ENCODE data around the gene DEGS1.

Gene DEGS1

DNA sequence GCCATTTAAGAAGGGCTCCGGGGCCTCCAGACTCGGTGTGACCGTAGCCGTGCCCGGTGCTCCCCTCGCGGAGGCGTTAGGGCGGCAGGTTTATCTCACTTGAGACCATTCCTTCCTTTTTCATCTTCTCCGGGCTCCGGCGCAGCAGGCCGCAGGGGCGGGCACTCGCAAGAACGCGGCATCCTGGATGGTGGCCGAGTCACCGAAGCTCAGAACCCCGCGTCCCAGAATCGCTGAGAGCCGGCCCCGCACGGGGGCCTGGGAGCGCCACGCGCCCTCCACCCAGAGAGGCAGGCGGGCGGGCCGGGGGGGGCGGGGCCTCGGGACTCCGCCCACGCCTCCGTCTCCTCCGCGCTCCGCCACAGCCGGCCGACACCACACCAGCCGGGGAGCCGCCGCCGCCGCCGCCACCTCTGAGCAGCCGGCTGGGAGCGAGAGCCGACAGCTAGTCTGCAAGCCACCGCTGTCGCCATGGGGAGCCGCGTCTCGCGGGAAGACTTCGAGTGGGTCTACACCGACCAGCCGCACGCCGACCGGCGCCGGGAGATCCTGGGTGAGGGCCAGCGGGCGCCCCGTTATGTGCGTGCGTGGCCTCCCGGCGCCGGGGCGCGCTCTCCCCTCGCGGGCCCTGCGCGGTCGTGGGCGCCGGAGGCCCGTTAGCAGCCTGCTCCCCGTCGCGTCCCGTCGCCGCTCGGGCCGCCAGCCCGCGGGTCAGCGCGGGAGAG lies at the start of gene DEGS1:
Gene DEGS1, plus strand, starts transcription at position 375 of the 725 bp plus-strand sequence. Its CDS starts 97 bp downstream, at position 472.
- H3K27ac ChIP-seq (ENCODE audit: low read length) = peak within 1 kb of the TSS; percentile 92
- H3K36me3 ChIP-seq (ENCODE audit: control insufficient read depth in 1 of 2, insufficient read depth in 2 of 2, low read length in 2 of 2) = peaks cover 0 to 5% of the 10 kb centered on the region in 2 donors
- no peaks in the 10 kb centered on the region for H3K27me3 ChIP-seq (ENCODE audit: low read depth, low read length)
- no peaks in the 10 kb centered on the region for H3K9me3 ChIP-seq (ENCODE audit: control insufficient read depth in 1 of 2, low read length in 2 of 2)
- peak within 1 kb of the TSS; percentile 76 to 92 for H3K4me3 ChIP-seq (ENCODE audit: low read depth in 1 of 2, low read length in 2 of 2)
- peaks cover 0 to 28% of the 10 kb centered on the region in 2 donors for H3K4me1 ChIP-seq (ENCODE audit: control insufficient read depth in 1 of 2, insufficient read depth in 2 of 2, low read length in 2 of 2)

DNA sequence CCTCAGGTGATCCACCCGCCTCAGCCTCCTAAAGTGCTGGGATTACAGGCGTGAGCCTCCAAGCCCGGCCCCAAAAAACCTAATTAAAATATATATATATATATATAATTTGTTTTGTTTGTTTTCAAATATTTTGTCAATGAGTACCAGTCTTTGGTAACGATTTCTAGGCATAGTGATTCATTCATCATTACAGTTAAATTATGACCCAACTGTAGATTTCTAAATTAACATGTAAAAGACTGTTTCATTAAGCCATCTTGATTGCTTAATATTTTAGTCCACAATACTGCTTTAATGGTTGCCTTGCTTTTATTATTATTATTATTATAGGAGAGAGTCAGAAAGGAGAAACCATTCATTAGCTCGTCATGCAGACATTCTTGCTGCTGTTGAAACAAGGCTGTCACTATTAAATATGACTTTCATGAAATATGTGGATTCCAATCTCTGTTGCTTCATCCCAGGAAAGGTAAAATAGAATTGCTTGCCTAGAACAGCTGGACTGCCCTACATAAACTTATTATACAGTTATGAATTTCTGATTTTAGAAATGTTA lies 49.2 kb upstream of the DEGS1 start:
- no peaks in the 10 kb centered on the region for H3K27me3 ChIP-seq (ENCODE audit: low read depth, low read length)
- H3K9me3 ChIP-seq (ENCODE audit: control insufficient read depth in 1 of 2, low read length in 2 of 2) = no peaks in the 10 kb centered on the region
- no peak overlapping the region for H3K4me3 ChIP-seq (ENCODE audit: low read depth in 1 of 2, low read length in 2 of 2)
- H3K36me3 ChIP-seq (ENCODE audit: control insufficient read depth in 1 of 2, insufficient read depth in 2 of 2, low read length in 2 of 2) = peaks cover 34 to 45% of the 10 kb centered on the region in 2 donors
- no peaks in the 10 kb centered on the region for H3K4me1 ChIP-seq (ENCODE audit: control insufficient read depth in 1 of 2, insufficient read depth in 2 of 2, low read length in 2 of 2)
- no peak overlapping the region for H3K27ac ChIP-seq (ENCODE audit: low read length)

DNA sequence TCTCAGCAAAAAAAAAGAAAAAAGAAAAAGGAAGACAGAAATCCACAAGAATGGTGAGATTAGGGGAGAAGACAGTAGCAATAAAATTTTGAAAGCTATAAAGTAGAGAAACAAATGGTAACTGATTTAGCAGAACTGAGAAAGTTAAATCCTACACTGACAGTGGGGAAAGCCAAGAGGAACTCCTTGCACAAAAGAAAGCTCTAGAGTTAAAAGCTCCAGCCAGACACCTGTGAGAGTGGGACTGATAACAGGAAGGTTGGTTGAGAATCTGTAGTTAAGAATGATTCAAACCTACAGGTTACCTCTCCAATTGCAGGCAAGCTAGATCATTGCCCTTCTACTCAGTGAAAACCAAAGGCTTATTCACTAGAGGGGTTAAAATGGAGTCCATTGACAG lies 45.5 kb upstream of the DEGS1 start:
- Histone ChIP-seq H3K4me3 (ENCODE audit: low read depth in 1 of 2, low read length in 2 of 2) (no peak overlapping the region), H3K27me3 (ENCODE audit: low read depth, low read length) (no peaks in the 10 kb centered on the region), H3K27ac (ENCODE audit: low read length) (no peak overlapping the region), H3K9me3 (ENCODE audit: control insufficient read depth in 1 of 2, low read length in 2 of 2) (no peaks in the 10 kb centered on the region), H3K36me3 (ENCODE audit: control insufficient read depth in 1 of 2, insufficient read depth in 2 of 2, low read length in 2 of 2) (peaks cover 25 to 31% of the 10 kb centered on the region in 2 donors), H3K4me1 (ENCODE audit: control insufficient read depth in 1 of 2, insufficient read depth in 2 of 2, low read length in 2 of 2) (no peaks in the 10 kb centered on the region)

DNA sequence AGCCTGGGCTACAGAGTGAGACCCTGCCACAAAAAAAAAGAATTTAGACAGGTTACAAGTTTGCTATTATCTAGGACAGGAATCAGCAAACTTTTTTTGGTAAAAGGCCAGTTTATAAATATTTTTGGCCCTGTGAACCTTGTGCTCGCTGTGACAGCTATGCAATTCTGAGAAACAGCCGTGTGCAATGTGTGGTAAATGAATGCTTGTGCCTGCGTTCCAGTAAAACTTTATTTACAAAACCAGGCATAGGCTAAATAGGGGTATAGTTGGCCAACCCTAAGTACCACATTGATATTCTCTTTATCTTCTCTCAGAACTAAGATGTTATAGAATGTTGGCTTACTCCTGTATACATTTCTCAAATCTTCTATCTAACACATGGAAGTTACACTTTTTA lies 44.8 kb upstream of the DEGS1 start:
- no peak overlapping the region for H3K4me3 ChIP-seq (ENCODE audit: low read depth in 1 of 2, low read length in 2 of 2)
- H3K4me1 ChIP-seq (ENCODE audit: control insufficient read depth in 1 of 2, insufficient read depth in 2 of 2, low read length in 2 of 2) = no peaks in the 10 kb centered on the region
- H3K36me3 ChIP-seq (ENCODE audit: control insufficient read depth in 1 of 2, insufficient read depth in 2 of 2, low read length in 2 of 2) = peaks cover 19 to 24% of the 10 kb centered on the region in 2 donors
- H3K27ac ChIP-seq (ENCODE audit: low read length) = no peak overlapping the region
- H3K9me3 ChIP-seq (ENCODE audit: control insufficient read depth in 1 of 2, low read length in 2 of 2) = no peaks in the 10 kb centered on the region
- no peaks in the 10 kb centered on the region for H3K27me3 ChIP-seq (ENCODE audit: low read depth, low read length)

DNA sequence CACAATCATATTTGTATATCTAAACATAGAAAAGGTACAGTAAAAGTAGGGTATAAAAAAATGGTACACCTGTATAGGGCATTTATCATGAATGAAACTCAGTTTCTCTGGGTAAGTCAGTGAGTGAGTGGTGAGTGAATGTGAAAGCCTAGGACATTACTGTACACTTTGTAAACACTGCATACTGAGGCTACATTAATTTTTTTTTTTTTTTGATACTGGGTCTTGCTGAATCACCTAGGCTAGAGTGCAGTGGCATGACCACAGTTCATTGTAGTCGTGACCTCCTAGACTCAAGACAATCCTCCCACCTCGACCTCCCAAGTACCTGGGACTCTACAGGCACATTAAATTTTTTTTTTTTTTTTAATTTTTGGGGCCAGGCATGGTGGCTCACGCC lies 41.3 kb upstream of the DEGS1 start:
- H3K4me3 ChIP-seq (ENCODE audit: low read depth in 1 of 2, low read length in 2 of 2) = no peak overlapping the region
- no peaks in the 10 kb centered on the region for H3K9me3 ChIP-seq (ENCODE audit: control insufficient read depth in 1 of 2, low read length in 2 of 2)
- no peak overlapping the region for H3K27ac ChIP-seq (ENCODE audit: low read length)
- H3K27me3 ChIP-seq (ENCODE audit: low read depth, low read length) = no peaks in the 10 kb centered on the region
- no peaks in the 10 kb centered on the region for H3K4me1 ChIP-seq (ENCODE audit: control insufficient read depth in 1 of 2, insufficient read depth in 2 of 2, low read length in 2 of 2)
- H3K36me3 ChIP-seq (ENCODE audit: control insufficient read depth in 1 of 2, insufficient read depth in 2 of 2, low read length in 2 of 2) = peaks cover 11 to 14% of the 10 kb centered on the region in 2 donors

DNA sequence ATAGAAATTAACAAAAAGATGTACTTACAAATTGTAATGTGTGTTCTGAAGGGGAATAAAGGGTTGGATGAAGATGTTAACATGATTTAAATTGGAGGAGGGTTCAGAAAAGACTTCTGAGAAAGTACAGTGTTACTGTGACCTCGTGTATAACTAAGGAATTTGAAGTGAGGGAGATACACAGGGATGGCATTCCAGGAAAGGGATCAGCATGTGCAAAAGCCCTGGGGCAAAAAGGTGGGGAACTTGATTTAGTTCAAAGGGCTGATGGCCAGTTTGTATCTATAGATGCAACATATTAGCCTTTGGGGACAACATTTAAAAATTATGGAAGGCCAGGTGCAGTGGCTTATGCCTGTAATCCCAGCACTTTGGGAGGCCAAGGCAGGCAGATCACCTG lies 33.3 kb upstream of the DEGS1 start:
- no peaks in the 10 kb centered on the region for H3K9me3 ChIP-seq (ENCODE audit: control insufficient read depth in 1 of 2, low read length in 2 of 2)
- H3K4me1 ChIP-seq (ENCODE audit: control insufficient read depth in 1 of 2, insufficient read depth in 2 of 2, low read length in 2 of 2) = no peaks in the 10 kb centered on the region
- peaks cover 0 to 5% of the 10 kb centered on the region in 2 donors for H3K36me3 ChIP-seq (ENCODE audit: control insufficient read depth in 1 of 2, insufficient read depth in 2 of 2, low read length in 2 of 2)
- no peak overlapping the region for H3K27ac ChIP-seq (ENCODE audit: low read length)
- H3K4me3 ChIP-seq (ENCODE audit: low read depth in 1 of 2, low read length in 2 of 2) = no peak overlapping the region
- H3K27me3 ChIP-seq (ENCODE audit: low read depth, low read length) = no peaks in the 10 kb centered on the region

DNA sequence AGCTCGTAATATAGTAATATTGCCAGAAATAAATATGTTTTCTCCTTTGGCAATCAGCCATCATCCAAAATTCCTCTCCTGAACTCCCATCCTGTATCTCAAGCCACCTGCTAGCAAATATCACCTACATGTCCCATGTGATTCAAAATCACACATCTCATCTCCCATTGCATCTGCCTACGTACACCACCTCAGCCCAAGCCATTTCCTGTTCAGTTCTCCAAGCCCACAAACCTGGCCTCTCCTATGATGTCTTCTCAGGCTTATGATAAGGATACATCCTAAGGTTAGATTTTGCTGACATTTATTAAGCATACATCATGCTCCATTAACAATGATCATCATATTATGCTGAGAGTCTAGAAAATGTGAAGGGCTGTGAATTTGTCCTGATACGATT lies 31.9 kb upstream of the DEGS1 start:
- Histone ChIP-seq H3K4me1 (ENCODE audit: control insufficient read depth in 1 of 2, insufficient read depth in 2 of 2, low read length in 2 of 2) (no peaks in the 10 kb centered on the region), H3K9me3 (ENCODE audit: control insufficient read depth in 1 of 2, low read length in 2 of 2) (no peaks in the 10 kb centered on the region), H3K27ac (ENCODE audit: low read length) (no peak overlapping the region), H3K36me3 (ENCODE audit: control insufficient read depth in 1 of 2, insufficient read depth in 2 of 2, low read length in 2 of 2) (peaks cover 3 to 5% of the 10 kb centered on the region in 2 donors), H3K27me3 (ENCODE audit: low read depth, low read length) (no peaks in the 10 kb centered on the region), H3K4me3 (ENCODE audit: low read depth in 1 of 2, low read length in 2 of 2) (no peak overlapping the region)

DNA sequence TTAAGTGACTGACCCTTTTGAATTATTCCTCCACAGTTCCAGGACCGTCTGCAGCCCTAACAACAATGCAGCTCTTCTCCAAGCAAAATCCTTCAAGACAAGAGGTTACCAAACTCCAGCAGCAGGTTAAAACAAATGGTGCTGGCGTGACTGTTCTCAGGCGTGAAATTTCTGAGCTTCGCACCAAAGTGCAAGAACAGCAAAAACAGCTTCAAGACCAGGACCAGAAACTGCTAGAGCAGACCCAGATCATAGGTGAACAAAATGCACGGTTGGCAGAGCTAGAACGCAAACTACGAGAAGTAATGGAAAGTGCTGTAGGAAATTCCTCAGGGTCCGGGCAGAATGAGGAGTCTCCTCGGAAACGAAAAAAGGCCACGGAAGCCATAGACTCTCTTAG lies 25.7 kb upstream of the DEGS1 start:
- Histone ChIP-seq H3K27me3 (ENCODE audit: low read depth, low read length) (no peaks in the 10 kb centered on the region), H3K36me3 (ENCODE audit: control insufficient read depth in 1 of 2, insufficient read depth in 2 of 2, low read length in 2 of 2) (peaks cover 34 to 48% of the 10 kb centered on the region in 2 donors), H3K4me3 (ENCODE audit: low read depth in 1 of 2, low read length in 2 of 2) (no peak overlapping the region), H3K9me3 (ENCODE audit: control insufficient read depth in 1 of 2, low read length in 2 of 2) (no peaks in the 10 kb centered on the region), H3K4me1 (ENCODE audit: control insufficient read depth in 1 of 2, insufficient read depth in 2 of 2, low read length in 2 of 2) (no peaks in the 10 kb centered on the region), H3K27ac (ENCODE audit: low read length) (no peak overlapping the region)

DNA sequence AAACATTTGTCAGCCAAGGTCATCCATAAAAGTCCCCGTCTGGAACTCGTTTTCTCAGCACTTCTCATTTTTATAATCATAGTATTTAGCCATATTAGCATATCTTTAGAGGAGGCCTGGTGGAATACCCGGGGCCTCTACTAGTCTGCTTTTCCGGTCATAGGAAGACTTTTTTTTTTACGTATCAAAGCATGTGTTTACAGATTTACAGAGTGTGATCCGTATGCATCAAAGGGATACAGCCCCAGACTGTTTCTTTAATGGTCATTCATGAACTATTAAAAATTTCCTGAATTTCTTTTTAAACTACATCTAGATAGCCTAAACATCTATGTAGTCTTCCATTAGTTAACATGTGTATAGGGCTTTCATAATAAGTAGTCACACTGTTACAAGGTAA lies 23.5 kb upstream of the DEGS1 start:
- Histone ChIP-seq H3K27ac (ENCODE audit: low read length) (no peak overlapping the region), H3K4me3 (ENCODE audit: low read depth in 1 of 2, low read length in 2 of 2) (no peak overlapping the region), H3K4me1 (ENCODE audit: control insufficient read depth in 1 of 2, insufficient read depth in 2 of 2, low read length in 2 of 2) (no peaks in the 10 kb centered on the region), H3K9me3 (ENCODE audit: control insufficient read depth in 1 of 2, low read length in 2 of 2) (no peaks in the 10 kb centered on the region), H3K27me3 (ENCODE audit: low read depth, low read length) (no peaks in the 10 kb centered on the region), H3K36me3 (ENCODE audit: control insufficient read depth in 1 of 2, insufficient read depth in 2 of 2, low read length in 2 of 2) (peaks cover 34 to 49% of the 10 kb centered on the region in 2 donors)

DNA sequence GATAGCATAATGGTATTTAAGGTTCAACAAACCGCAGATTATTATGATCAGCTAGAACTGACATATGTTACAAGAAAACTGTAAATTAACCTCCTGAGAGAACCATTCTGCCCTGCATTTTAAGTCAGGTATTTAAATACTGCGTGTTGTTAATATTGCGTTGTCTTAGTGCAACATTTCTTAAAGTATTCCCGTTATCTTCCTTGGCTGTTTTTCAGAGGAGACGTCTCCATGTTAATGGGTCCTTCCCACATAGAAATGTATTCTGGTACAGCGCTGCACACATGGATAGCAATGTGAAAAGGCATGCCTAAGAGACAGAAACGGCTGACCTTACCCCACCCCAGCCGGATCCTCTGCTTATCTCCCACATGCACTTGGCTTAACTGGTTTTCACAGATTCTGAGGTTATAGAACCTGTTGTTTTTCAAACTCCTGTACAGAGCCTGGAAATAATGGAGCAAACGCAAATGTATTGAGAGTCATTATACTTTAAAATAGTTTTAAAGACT lies 22.8 kb upstream of the DEGS1 start:
- H3K36me3 ChIP-seq (ENCODE audit: control insufficient read depth in 1 of 2, insufficient read depth in 2 of 2, low read length in 2 of 2) = peaks cover 34 to 49% of the 10 kb centered on the region in 2 donors
- no peak overlapping the region for H3K4me3 ChIP-seq (ENCODE audit: low read depth in 1 of 2, low read length in 2 of 2)

DNA sequence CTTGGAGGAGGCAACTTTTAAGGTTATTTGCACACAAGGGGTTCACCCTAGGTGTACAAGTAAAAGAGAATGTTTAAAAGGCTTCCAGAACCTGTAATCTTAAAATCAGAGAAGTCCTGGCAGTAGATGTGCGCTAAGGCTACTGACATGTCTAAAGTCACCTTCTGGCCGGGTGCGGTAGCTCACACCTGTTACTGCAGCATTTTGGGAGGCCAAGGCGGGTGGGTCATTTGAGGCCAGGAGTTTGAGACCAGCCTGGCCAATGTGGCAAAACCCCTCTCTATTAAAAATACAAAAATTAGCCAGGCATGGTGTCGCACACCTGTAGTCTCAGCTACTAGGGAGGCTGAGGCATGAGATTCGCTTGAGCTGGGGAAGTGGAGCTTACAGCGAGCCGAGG lies 20.3 kb upstream of the DEGS1 start:
- H3K9me3 ChIP-seq (ENCODE audit: control insufficient read depth in 1 of 2, low read length in 2 of 2) = no peaks in the 10 kb centered on the region
- peaks cover 25 to 35% of the 10 kb centered on the region in 2 donors for H3K36me3 ChIP-seq (ENCODE audit: control insufficient read depth in 1 of 2, insufficient read depth in 2 of 2, low read length in 2 of 2)
- H3K4me3 ChIP-seq (ENCODE audit: low read depth in 1 of 2, low read length in 2 of 2) = no peak overlapping the region
- H3K27ac ChIP-seq (ENCODE audit: low read length) = no peak overlapping the region
- H3K4me1 ChIP-seq (ENCODE audit: control insufficient read depth in 1 of 2, insufficient read depth in 2 of 2, low read length in 2 of 2) = no peaks in the 10 kb centered on the region
- no peaks in the 10 kb centered on the region for H3K27me3 ChIP-seq (ENCODE audit: low read depth, low read length)

More for the DNA sequence above, 22.8 kb upstream of the DEGS1 start:
- Histone ChIP-seq H3K4me1 (ENCODE audit: control insufficient read depth in 1 of 2, insufficient read depth in 2 of 2, low read length in 2 of 2) (no peaks in the 10 kb centered on the region), H3K27me3 (ENCODE audit: low read depth, low read length) (no peaks in the 10 kb centered on the region), H3K9me3 (ENCODE audit: control insufficient read depth in 1 of 2, low read length in 2 of 2) (no peaks in the 10 kb centered on the region), H3K27ac (ENCODE audit: low read length) (no peak overlapping the region)
